Measurements from ENCODE around the gene SAMD11. TPM values are rescaled to one million over a fixed set of nuclear protein-coding genes. Genes with fewer than 3 reads are reported as not detected.

The SAMD11 gene
- total and polyA plus RNA-seq, 10 donors = 7.5 to 37.0 (median 18.9) TPM

DNA sequence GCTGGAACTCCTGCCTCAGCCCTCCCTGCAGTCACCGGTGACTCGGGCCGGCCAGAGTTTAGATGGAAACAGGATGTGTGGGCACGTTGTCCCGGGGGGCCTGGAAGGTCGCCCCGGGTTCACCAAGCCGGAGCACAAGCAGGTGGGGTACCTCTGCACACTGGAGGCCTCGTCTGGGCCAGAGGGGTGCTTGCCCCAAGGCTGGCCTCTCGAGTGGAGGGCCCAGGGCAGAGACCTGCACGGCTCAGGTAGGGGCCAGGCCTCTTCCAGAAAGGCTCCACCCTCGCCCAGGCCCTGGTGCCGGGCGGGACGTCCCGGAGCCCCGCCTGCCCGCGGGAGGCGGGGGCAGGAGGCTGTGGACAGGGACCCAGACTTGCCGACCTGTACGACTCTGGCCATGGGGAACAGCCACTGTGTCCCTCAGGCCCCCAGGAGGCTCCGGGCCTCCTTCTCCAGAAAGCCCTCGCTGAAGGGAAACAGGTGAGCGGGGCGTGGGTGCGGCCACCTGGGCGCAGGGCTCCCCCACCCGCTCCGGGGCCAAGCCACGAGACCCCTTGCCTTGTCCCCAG is 42.5 kb downstream of the SAMD11 start, which contains the start of gene PLEKHN1:
Gene PLEKHN1 (plus strand): TSS at position 348 of the 569 bp plus-strand sequence. CDS start 50 bp downstream, at position 398.
- WGBS, 5 donors = 0 to 20% (median 4%) methylated on average over 8 to 31 of the region's 31 CpGs
- H3K27ac ChIP-seq = peak within 1 kb of the TSS; percentile 72 to 87 (median 80)

DNA sequence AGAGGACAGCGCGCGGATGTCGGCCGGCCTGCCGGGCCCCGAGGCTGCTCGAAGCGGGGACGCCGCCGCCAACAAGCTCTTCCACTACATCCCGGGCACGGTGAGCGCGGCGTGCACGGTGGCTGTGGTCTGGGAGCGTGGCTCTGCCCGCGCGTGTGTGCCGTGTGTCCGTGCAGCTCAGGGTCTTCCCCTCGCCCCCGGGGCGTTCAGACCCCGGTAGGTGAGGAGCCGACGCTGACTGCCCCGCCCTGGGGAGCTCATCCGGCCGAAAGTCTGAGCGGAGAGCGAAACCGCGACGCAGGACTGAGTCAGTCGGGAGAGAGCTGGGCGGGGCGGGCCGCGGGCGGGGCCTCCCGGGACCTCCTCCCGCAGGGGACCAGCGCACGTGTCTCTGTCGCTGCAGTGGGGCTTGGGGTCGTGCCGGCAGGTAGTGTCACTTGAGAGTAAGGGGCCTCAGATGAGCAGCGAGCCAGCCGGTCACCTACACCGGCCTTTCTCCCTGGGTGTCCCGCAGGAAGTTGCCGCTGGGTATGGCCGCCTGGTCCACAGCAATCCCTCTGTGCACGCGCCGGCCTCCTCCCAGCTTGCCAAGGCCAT is 43.1 kb downstream of the SAMD11 start:
- 0 to 2% (median 1%) methylated on average over 11 to 60 of the region's 60 CpGs for WGBS, 5 donors
- Histone ChIP-seq H3K27ac (peak overlapping the region; percentile 72 to 87 (median 80)), H3K36me3 (peaks cover 0 to 31% (median 6%) of the 10 kb centered on the region in 6 donors), H3K4me3 (peak overlapping the region; percentile 56 to 78 (median 64)), H3K4me1 (peaks cover 8 to 40% (median 21%) of the 10 kb centered on the region in 6 donors), H3K27me3 (replicated peaks in 1 of 7) (peaks cover 5 to 61% (median 18%) of the 10 kb centered on the region in 7 donors), H3K9me3 (no peaks in the 10 kb centered on the region)
- DNase-seq = peak; percentile 94
- TF ChIP-seq POLR2AphosphoS5 (IDR thresholded peaks at IDR 0.05) (peak; percentile 67 to 84 (median 79)), POLR2A (IDR thresholded peaks at IDR 0.05) (no peak)
- TF ChIP-seq, protein P1, sequence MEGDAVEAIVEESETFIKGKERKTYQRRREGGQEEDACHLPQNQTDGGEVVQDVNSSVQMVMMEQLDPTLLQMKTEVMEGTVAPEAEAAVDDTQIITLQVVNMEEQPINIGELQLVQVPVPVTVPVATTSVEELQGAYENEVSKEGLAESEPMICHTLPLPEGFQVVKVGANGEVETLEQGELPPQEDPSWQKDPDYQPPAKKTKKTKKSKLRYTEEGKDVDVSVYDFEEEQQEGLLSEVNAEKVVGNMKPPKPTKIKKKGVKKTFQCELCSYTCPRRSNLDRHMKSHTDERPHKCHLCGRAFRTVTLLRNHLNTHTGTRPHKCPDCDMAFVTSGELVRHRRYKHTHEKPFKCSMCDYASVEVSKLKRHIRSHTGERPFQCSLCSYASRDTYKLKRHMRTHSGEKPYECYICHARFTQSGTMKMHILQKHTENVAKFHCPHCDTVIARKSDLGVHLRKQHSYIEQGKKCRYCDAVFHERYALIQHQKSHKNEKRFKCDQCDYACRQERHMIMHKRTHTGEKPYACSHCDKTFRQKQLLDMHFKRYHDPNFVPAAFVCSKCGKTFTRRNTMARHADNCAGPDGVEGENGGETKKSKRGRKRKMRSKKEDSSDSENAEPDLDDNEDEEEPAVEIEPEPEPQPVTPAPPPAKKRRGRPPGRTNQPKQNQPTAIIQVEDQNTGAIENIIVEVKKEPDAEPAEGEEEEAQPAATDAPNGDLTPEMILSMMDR (IDR thresholded peaks at IDR 0.05 in 8 of 11, conservative IDR thresholded peaks at IDR 0.05 in 3 of 11) = no peak
- intact Hi-C loops (cut with DNase I; ENCODE audit: low total_unique reads) = no loop called here

More for the DNA sequence above, 42.5 kb downstream of the SAMD11 start, which contains the start of gene PLEKHN1:
- no peak for DNase-seq
- H3K27me3 ChIP-seq (replicated peaks in 1 of 7) = peaks cover 0 to 57% (median 12%) of the 10 kb centered on the region in 7 donors
- no peak for TF ChIP-seq POLR2AphosphoS5 (IDR thresholded peaks at IDR 0.05)
- TF ChIP-seq, protein P1 (IDR thresholded peaks at IDR 0.05 in 8 of 11, conservative IDR thresholded peaks at IDR 0.05 in 3 of 11) = no peak
- H3K36me3 ChIP-seq = peaks cover 0 to 34% (median 6%) of the 10 kb centered on the region in 6 donors
- intact Hi-C loops (cut with DNase I; ENCODE audit: low total_unique reads) = no loop called here
- H3K4me3 ChIP-seq = peak within 1 kb of the TSS; percentile 56 to 78 (median 64)
- no peaks in the 10 kb centered on the region for H3K9me3 ChIP-seq
- H3K4me1 ChIP-seq = peaks cover 13 to 46% (median 25%) of the 10 kb centered on the region in 6 donors

- Histone ChIP-seq H3K36me3 (peaks cover 0 to 22% (median 6%) of the 10 kb centered on the region in 6 donors), H3K9me3 (no peaks in the 10 kb centered on the region), H3K27ac (no peak overlapping the region), H3K4me1 (peaks cover 8 to 31% (median 20%) of the 10 kb centered on the region in 6 donors), H3K4me3 (peak overlapping the region in 4 of 8 donors; percentile 57 to 78 (median 62)), H3K27me3 (replicated peaks in 1 of 7) (peaks cover 10 to 70% (median 26%) of the 10 kb centered on the region in 7 donors)
- no peak for DNase-seq
- TF ChIP-seq POLR2A (IDR thresholded peaks at IDR 0.05) (no peak), POLR2AphosphoS5 (IDR thresholded peaks at IDR 0.05) (no peak)
- TF ChIP-seq, protein P1 (IDR thresholded peaks at IDR 0.05 in 8 of 11, conservative IDR thresholded peaks at IDR 0.05 in 3 of 11) = no peak
- intact Hi-C loops (cut with DNase I; ENCODE audit: low total_unique reads) = no loop called here
- 66 to 74% (median 74%) methylated on average over 9 to 23 of the region's 23 CpGs for WGBS, 5 donors
These were observed 44.0 kb downstream of the SAMD11 start for GRCh38 chr1:967466-968343.

Data from spleen (tissue), 11 donors.